GM12878 (cell line): ENCODE measurements around the gene CDK15. TPM values are rescaled to one million over a fixed set of nuclear protein-coding genes. Genes with fewer than 3 reads are reported as not detected.

Experiments used
- ATAC-seq: fragments of 200-7000 bp; cut with Tn5 transposase; 3 replicates; pipeline ENCODE4 v1.9.1; 2020; ENCODE audit warnings: mild to moderate bottlenecking, moderate library complexity
- BruUV-seq: library from RNA; stranded (reverse); fragments of 400-500 nt; replicated peaks from 2 replicates; lab custom pipeline; 2021; lab: Mats Ljungman, UMichigan
- CTCF ChIA-PET: fragments of 300-600 bp; sonication (Branson Sonifier 250); formaldehyde crosslinking; extraction: SDS; loops from one replicate; lab custom pipeline; 2021; ENCODE audit warnings: inconsistent platforms; lab: Yijun Ruan, JAX
- POLR2A ChIA-PET: fragments of 350-600 bp; formaldehyde crosslinking; extraction: SDS; loops from one replicate; lab custom pipeline; 2021; ENCODE audit warnings: inconsistent platforms; lab: Charles Lee
- RAD21 ChIA-PET: fragments of 300-600 bp; sonication (Branson Sonifier 250); formaldehyde crosslinking; loops from one replicate; lab custom pipeline; 2023; ENCODE audit warnings: antibody characterized with exemption; ENCODE audit not compliant: unreplicated experiment; lab: Charles Lee
- SMC1A ChIA-PET: fragments of 300-600 bp; sonication (Branson Sonifier 250); formaldehyde crosslinking; loops from one replicate; lab custom pipeline; 2023; ENCODE audit not compliant: unreplicated experiment, uncharacterized antibody; lab: Charles Lee
- DNase-seq: peaks from one replicate; pipeline ENCODE4 v3.0.0-alpha.2; 2011; ENCODE audit warnings: low read depth, low spot score
- FAIRE-seq: peaks from 3 replicates; lab custom pipeline; 2011; peaks lifted over from hg19 to GRCh38; lab: Jason Lieb, UNC
- H2AFZ ChIP-seq: 2 replicates; pipeline ENCODE4 v1.6.0; 2011; ENCODE audit warnings: low read depth, low read length, control low read depth; ENCODE audit not compliant: control insufficient read depth
- H3K27ac ChIP-seq: 2 replicates; pipeline ENCODE4 v1.5.1; 2011; ENCODE audit warnings: control low read depth; ENCODE audit not compliant: control insufficient read depth, insufficient read depth
- H3K27me3 ChIP-seq, 2 experiments: replicated peaks in 1 of 2; 2 replicates each; pipeline versions ENCODE4 v1.6.0 to v1.6.1; 2011; ENCODE audit warnings: low read length in 1 of 2; ENCODE audit not compliant: control insufficient read depth in 2 of 2, insufficient read depth in 2 of 2
- H3K36me3 ChIP-seq, 2 experiments: 2 replicates each; pipeline ENCODE4 v1.5.1; 2011; ENCODE audit warnings: low read length in 1 of 2; ENCODE audit not compliant: control insufficient read depth in 2 of 2, insufficient read depth in 2 of 2
- H3K4me1 ChIP-seq: 2 replicates; pipeline ENCODE4 v1.6.1; 2011; ENCODE audit warnings: mild to moderate bottlenecking, low read length, moderate library complexity, mixed read lengths; ENCODE audit not compliant: control insufficient read depth, insufficient read depth
- H3K4me2 ChIP-seq: 2 replicates; pipeline ENCODE4 v1.6.0; 2011; ENCODE audit warnings: control low read depth; ENCODE audit not compliant: control insufficient read depth, insufficient read depth
- H3K4me3 ChIP-seq: fragments of 200-600 bp; sonication (generic); 2 replicates; pipeline ENCODE4 v1.5.1; 2016
- H3K79me2 ChIP-seq: 2 replicates; pipeline ENCODE4 v1.6.0; 2011; ENCODE audit warnings: low read length; ENCODE audit not compliant: control insufficient read depth, insufficient read depth
- H3K9ac ChIP-seq: 2 replicates; pipeline ENCODE4 v1.8.0; 2011; ENCODE audit warnings: low read length, control low read depth, mixed read lengths; ENCODE audit not compliant: control insufficient read depth, insufficient read depth
- H3K9me3 ChIP-seq: replicated peaks from 3 replicates; pipeline ENCODE4 v1.5.1; 2011; ENCODE audit warnings: mild to moderate bottlenecking, low read length; ENCODE audit not compliant: control insufficient read depth, insufficient read depth
- H4K20me1 ChIP-seq: 2 replicates; pipeline ENCODE4 v1.6.0; 2011; ENCODE audit not compliant: control insufficient read depth, insufficient read depth
- CBX3 ChIP-seq: fragments of 200-600 bp; sonication (generic); IDR thresholded peaks from 2 replicates; pipeline ENCODE4 v1.6.1; 2016; ENCODE audit warnings: low read depth, borderline replicate concordance
- CHD2 ChIP-seq: IDR thresholded peaks from 2 replicates; pipeline ENCODE4 v1.6.1; 2011; ENCODE audit warnings: low read depth, low read length, improper control_type of control experiment, borderline replicate concordance
- CREB1 ChIP-seq: IDR thresholded peaks from 2 replicates; pipeline ENCODE4 v1.6.1; 2012; ENCODE audit warnings: low read depth, mild to moderate bottlenecking, inconsistent platforms
- CREM ChIP-seq: IDR thresholded peaks from 2 replicates; pipeline ENCODE4 v1.6.1; 2014; ENCODE audit warnings: antibody characterized with exemption, low read depth
- EP300 ChIP-seq, 2 experiments: fragments of 150-350 bp in 1 of 2; IDR thresholded peaks; 2 replicates each; pipeline ENCODE4 v1.6.1; 2011 to 2012; ENCODE audit warnings: low read depth in 2 of 2, low read length in 2 of 2, borderline replicate concordance in 1 of 2, improper control_type of control experiment in 1 of 2, inconsistent platforms in 1 of 2; ENCODE audit not compliant: control insufficient read depth in 1 of 2
- HDAC6 ChIP-seq: fragments of 200-600 bp; sonication (generic); IDR thresholded peaks from one replicate; pipeline ENCODE4 v1.8.0; 2017; ENCODE audit warnings: antibody characterized with exemption; ENCODE audit not compliant: unreplicated experiment
- IRF5 ChIP-seq: fragments of 450-650 bp; IDR thresholded peaks from 2 replicates; pipeline ENCODE4 v1.6.1; 2017; ENCODE audit warnings: borderline replicate concordance
- KDM1A ChIP-seq: fragments of 200-600 bp; sonication (generic); IDR thresholded peaks from 2 replicates; pipeline ENCODE4 v1.6.1; 2016; ENCODE audit warnings: borderline replicate concordance
- NFYB ChIP-seq: IDR thresholded peaks from 2 replicates; pipeline ENCODE4 v1.6.1; 2011; ENCODE audit warnings: low read depth, mild to moderate bottlenecking, low read length, improper control_type of control experiment, moderate library complexity; ENCODE audit not compliant: insufficient read depth
- NR2F1 ChIP-seq: fragments of 450-650 bp; conservative IDR thresholded peaks from 2 replicates; pipeline ENCODE4 v1.6.1; 2017; ENCODE audit warnings: mild to moderate bottlenecking
- RFX5 ChIP-seq: IDR thresholded peaks from 2 replicates; pipeline ENCODE4 v1.6.1; 2011; ENCODE audit warnings: low read depth, low read length, improper control_type of control experiment
- SIX5 ChIP-seq: IDR thresholded peaks from 2 replicates; pipeline ENCODE4 v1.6.1; 2011; ENCODE audit warnings: mild to moderate bottlenecking, low read depth, low read length, moderate library complexity; ENCODE audit not compliant: severe bottlenecking
- SMC3 ChIP-seq: IDR thresholded peaks from 2 replicates; pipeline ENCODE4 v1.6.1; 2011; ENCODE audit warnings: low read length, improper control_type of control experiment, borderline replicate concordance
- STAT1 ChIP-seq: fragments of 450-650 bp; conservative IDR thresholded peaks from 2 replicates; pipeline ENCODE4 v1.6.1; 2014; ENCODE audit warnings: antibody characterized with exemption, mild to moderate bottlenecking
- TCF3 ChIP-seq: IDR thresholded peaks from 2 replicates; pipeline ENCODE4 v1.6.1; 2012; ENCODE audit warnings: low read depth, mild to moderate bottlenecking, low read length, borderline replicate concordance; ENCODE audit not compliant: insufficient read depth
- USF2 ChIP-seq: IDR thresholded peaks from 2 replicates; pipeline ENCODE4 v1.6.1; 2011; ENCODE audit warnings: low read depth, low read length, improper control_type of control experiment, borderline replicate concordance
- ZZZ3 ChIP-seq: IDR thresholded peaks from 2 replicates; pipeline ENCODE4 v1.6.1; 2011; ENCODE audit warnings: low read depth; ENCODE audit not compliant: control insufficient read depth, insufficient read length
- WGBS: methylation state at CpG from one replicate; pipeline ENCODE4 v1.1.6; 2016; ENCODE audit warnings: low lambda C conversion rate; ENCODE audit not compliant: insufficient replicate concordance, insufficient coverage; ENCODE audit errors: missing lambda C conversion rate; 5-methylcytosine and 5-hydroxymethylcytosine counted together
- in situ Hi-C: fragments of 300-500 bp; cut with MboI; formaldehyde crosslinking; loops from 9 replicates; pipeline ENCODE4 v1.14.3; 2018; ENCODE audit warnings: mixed read lengths
- intact Hi-C: fragments of 100-400 bp; cut with micrococcal nuclease; formaldehyde crosslinking; loops from one replicate; pipeline ENCODE4 v1.14.2; 2022; ENCODE audit not compliant: unreplicated experiment
- polyA plus RNA-seq, 11 experiments: library from polyadenylated mRNA; depleted of rRNA in 4 of 11; unstranded in 6 of 11; stranded (reverse) in 5 of 11; fragments of >200 nt; fragmentation: Nextera tagmentation in 4 of 11; fragmentation: Illumina TruSeq in 1 of 11; extraction: Ambion mirVana in 4 of 11; extraction: Trizol in 1 of 11; gene quantifications; 1 replicate in 1 of 11; 2 replicates in 10 of 11; pipeline versions ENCODE4 v1.2.1 to v1.2.3, GENCODE V29; 2011 to 2016; ENCODE audit warnings: inconsistent platforms in 2 of 11, missing spikeins in 2 of 11, low read depth in 1 of 11
- total RNA-seq, 4 experiments: library from RNA; depleted of rRNA in 3 of 4; stranded (reverse); fragments of >200 nt in 3 of 4; fragmentation: Illumina TruSeq in 1 of 4; extraction: Trizol in 1 of 4; gene quantifications; 2 replicates each; pipeline versions ENCODE4 v1.2.1 to v1.2.3, GENCODE V29; 2013 to 2021
- TF ChIP-seq, protein P1 (sequence below): fragments of 450-650 bp; IDR thresholded peaks from 2 replicates; pipeline ENCODE4 v1.6.1; 2016; ENCODE audit warnings: mild to moderate bottlenecking
- TF ChIP-seq, protein P2 (sequence below): IDR thresholded peaks from 2 replicates; pipeline ENCODE4 v1.6.1; 2011; ENCODE audit warnings: borderline replicate concordance, low read depth, mild to moderate bottlenecking, moderate library complexity, mixed read lengths, low read length; ENCODE audit not compliant: insufficient read depth; ENCODE audit errors: extremely low read length

CDK15 gene
- total and polyA plus RNA-seq, 10 of the 15 experiments (the other 5 are each of a cell fraction or from before 2014, with no cell fraction given): 0.01 to 0.04 TPM; not detected in 8

DNA sequence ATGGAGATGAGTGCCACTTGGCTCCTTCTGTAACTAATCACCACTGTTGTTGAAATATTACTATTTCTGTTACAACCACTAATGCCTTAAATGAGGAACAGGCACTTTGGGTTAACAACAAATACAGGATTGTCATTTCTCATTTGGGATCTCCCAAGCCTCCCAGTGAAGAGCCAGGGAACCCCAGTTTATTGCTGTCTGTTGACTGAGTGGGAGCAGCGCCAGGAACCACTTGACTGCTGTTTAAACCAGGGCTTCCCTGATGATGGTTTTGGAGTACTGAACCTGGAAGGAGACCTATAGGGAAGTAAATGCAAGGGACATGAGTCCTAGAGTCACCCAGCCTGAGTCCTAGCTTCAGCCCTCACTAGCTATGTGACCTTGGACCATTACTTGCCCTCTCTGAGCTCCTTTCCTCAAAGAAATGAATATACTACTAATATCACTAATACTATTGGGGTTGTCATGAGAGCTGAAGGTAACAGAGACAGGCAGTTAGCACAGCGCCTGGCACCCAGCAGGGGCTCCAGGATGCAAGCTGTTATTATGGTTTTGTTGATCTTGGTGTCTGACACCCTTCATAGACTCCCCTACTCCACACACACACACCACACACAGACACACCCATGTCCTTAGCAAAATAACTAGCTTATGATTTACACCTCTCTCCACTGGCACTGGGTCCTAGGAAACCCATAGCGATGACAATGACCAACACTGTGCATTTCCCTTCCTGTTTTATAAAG lies 123.1 kb downstream of the CDK15 start:
- RAD21 ChIA-PET: no interaction called here
- no peaks in the 10 kb centered on the region for H4K20me1 ChIP-seq
- no peaks in the 10 kb centered on the region for H3K36me3 ChIP-seq
- H3K4me2 ChIP-seq: no peak overlapping the region
- no peak overlapping the region for H3K9ac ChIP-seq
- H2AFZ ChIP-seq: no peak overlapping the region
- no peak overlapping the region for H3K27ac ChIP-seq
- FAIRE-seq (no peak), DNase-seq (no peak), ATAC-seq (no peak)
- in situ Hi-C loops (no loop called here), intact Hi-C loops (no loop called here)
- no peaks in the 10 kb centered on the region; a peak in 1 of 4 replicates for H3K27me3 ChIP-seq
- no peak overlapping the region for H3K4me3 ChIP-seq
- TF ChIP-seq CBX3 (no peak), NFYB (no peak), KDM1A (no peak), SIX5 (no peak), CREB1 (no peak), RFX5 (no peak), SMC3 (no peak), CREM (no peak), HDAC6 (no peak), ZZZ3 (no peak), CHD2 (no peak), TCF3 (no peak), NR2F1 (no peak), USF2 (no peak), IRF5 (no peak), EP300 (IDR thresholded peaks at IDR 0.05; ENCODE audit: borderline replicate concordance in 1 of 2, control insufficient read depth in 1 of 2, low read depth in 2 of 2, low read length in 2 of 2) (no peak), STAT1 (no peak)
- TF ChIP-seq, protein P1, sequence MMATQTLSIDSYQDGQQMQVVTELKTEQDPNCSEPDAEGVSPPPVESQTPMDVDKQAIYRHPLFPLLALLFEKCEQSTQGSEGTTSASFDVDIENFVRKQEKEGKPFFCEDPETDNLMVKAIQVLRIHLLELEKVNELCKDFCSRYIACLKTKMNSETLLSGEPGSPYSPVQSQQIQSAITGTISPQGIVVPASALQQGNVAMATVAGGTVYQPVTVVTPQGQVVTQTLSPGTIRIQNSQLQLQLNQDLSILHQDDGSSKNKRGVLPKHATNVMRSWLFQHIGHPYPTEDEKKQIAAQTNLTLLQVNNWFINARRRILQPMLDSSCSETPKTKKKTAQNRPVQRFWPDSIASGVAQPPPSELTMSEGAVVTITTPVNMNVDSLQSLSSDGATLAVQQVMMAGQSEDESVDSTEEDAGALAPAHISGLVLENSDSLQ: no peak
- TF ChIP-seq, protein P2, sequence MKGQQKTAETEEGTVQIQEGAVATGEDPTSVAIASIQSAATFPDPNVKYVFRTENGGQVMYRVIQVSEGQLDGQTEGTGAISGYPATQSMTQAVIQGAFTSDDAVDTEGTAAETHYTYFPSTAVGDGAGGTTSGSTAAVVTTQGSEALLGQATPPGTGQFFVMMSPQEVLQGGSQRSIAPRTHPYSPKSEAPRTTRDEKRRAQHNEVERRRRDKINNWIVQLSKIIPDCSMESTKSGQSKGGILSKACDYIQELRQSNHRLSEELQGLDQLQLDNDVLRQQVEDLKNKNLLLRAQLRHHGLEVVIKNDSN: no peak
- H3K79me2 ChIP-seq: no peaks in the 10 kb centered on the region
- SMC1A ChIA-PET: interaction anchor here (0.7 to 1.6 kb wide), 2 partner anchors 16 to 42 kb away, joined by 3 read pairs; no protein-coding TSS in a partner anchor
- WGBS: 44% methylated on average over 3 of the region's 3 CpGs
- H3K4me1 ChIP-seq: no peaks in the 10 kb centered on the region
- no peaks in the 10 kb centered on the region for H3K9me3 ChIP-seq
- no TSS peak for BruUV-seq
- CTCF ChIA-PET: interaction anchor here (1.0 kb wide), 1 partner anchor 16 kb away, joined by 3 read pairs; no protein-coding TSS in a partner anchor
- POLR2A ChIA-PET: no interaction called here
